ENCODE data around the gene IFT20.

The IFT20 gene

DNA sequence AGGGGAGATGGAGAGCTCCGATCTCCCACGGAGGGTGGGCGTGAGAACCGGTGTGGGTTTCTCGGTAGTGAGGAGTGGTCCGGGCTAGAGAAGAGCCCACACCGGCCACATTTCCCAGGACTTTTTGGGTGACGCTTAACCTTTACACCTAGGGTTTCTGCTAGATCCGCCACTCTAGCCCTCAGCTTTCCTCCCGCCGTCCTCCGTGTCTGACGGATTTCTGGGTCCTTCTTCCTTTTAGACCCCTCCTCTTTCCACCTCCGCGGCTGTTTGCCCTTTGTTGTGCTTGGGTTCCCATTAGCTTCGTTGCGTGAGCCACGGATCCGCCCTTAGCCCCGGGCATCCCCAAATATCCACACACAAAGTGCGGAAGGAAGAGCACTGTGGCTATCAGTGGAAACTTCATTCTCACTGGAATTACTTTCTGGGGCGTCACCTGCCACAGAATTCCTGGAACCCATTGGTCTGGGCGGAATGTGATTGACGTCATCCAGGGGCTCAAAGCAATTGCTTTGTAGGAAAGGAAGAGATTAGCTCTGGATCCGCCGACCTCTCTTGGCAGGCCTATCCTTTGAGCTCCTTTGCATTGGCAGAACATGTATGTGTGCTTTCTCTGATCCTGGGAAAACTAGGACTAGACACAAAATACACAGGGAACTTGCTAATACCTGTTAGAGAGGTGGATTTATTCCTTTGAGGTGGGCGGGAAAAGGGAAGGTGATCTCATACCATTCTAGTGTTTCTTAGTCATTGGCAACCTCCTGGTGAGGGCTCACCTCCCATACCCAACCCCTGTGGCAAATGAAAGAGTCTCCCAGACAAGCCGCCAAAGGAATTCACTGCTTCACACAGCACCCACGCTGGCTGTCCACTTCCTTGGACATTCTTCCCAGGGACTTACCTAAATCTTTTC, 943 bp upstream of the IFT20 start:
- Histone ChIP-seq H3K27me3 (ENCODE audit: insufficient read depth, poor library complexity, severe bottlenecking) (no peaks in the 10 kb centered on the region), H3K36me3 (ENCODE audit: low read depth) (peaks cover 33% of the 10 kb centered on the region), H3K9me3 (ENCODE audit: severe bottlenecking) (no peaks in the 10 kb centered on the region), H3K4me1 (ENCODE audit: insufficient read depth, poor library complexity, severe bottlenecking) (peaks cover 20% of the 10 kb centered on the region), H3K4me3 (ENCODE audit: severe bottlenecking) (peak overlapping the region; percentile 74), H3K27ac (ENCODE audit: poor library complexity, severe bottlenecking) (peak overlapping the region; percentile 89)
- ATAC-seq (ENCODE audit: low read depth) (peak; percentile 47), DNase-seq (ENCODE audit: low spot score) (peak; percentile 86)
- TF ChIP-seq, protein P1, sequence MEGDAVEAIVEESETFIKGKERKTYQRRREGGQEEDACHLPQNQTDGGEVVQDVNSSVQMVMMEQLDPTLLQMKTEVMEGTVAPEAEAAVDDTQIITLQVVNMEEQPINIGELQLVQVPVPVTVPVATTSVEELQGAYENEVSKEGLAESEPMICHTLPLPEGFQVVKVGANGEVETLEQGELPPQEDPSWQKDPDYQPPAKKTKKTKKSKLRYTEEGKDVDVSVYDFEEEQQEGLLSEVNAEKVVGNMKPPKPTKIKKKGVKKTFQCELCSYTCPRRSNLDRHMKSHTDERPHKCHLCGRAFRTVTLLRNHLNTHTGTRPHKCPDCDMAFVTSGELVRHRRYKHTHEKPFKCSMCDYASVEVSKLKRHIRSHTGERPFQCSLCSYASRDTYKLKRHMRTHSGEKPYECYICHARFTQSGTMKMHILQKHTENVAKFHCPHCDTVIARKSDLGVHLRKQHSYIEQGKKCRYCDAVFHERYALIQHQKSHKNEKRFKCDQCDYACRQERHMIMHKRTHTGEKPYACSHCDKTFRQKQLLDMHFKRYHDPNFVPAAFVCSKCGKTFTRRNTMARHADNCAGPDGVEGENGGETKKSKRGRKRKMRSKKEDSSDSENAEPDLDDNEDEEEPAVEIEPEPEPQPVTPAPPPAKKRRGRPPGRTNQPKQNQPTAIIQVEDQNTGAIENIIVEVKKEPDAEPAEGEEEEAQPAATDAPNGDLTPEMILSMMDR (IDR thresholded peaks at IDR 0.05; ENCODE audit: poor library complexity, severe bottlenecking): no peak

DNA sequence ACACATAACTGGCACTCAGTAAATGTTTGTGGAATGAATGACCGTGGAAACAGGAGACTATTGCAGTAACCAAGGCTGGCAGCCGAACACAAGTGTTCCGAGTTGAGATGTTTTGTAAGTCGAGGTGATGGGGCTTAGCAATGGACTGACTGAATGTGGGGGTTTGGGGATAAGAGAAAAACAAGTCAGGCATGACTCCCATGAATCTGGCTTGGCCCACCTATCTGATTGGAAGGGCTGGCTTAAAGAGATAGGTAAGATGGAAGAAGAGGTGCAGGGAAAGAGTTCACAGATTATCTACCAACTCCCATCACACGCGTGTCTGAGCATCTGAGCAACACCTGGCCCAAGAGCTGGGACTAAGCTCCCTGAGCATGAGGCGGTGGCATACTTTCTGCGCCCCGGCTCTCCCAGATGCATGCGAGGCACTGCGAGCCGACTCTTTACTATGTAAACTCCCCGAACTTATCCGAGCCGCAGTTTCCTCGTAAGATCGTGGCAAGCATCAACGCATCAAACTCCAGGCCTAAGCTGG, 539 bp downstream of the IFT20 start:
- Histone ChIP-seq H3K36me3 (ENCODE audit: low read depth) (peaks cover 25% of the 10 kb centered on the region), H3K27me3 (ENCODE audit: insufficient read depth, poor library complexity, severe bottlenecking) (no peaks in the 10 kb centered on the region), H3K9me3 (ENCODE audit: severe bottlenecking) (no peaks in the 10 kb centered on the region), H3K27ac (ENCODE audit: poor library complexity, severe bottlenecking) (peak overlapping the region; percentile 89), H3K4me3 (ENCODE audit: severe bottlenecking) (peak overlapping the region; percentile 74), H3K4me1 (ENCODE audit: insufficient read depth, poor library complexity, severe bottlenecking) (peaks cover 20% of the 10 kb centered on the region)
- DNase-seq (ENCODE audit: low spot score): no peak
- no peak for ATAC-seq (ENCODE audit: low read depth)
- TF ChIP-seq, protein P1 (IDR thresholded peaks at IDR 0.05; ENCODE audit: poor library complexity, severe bottlenecking): no peak

DNA sequence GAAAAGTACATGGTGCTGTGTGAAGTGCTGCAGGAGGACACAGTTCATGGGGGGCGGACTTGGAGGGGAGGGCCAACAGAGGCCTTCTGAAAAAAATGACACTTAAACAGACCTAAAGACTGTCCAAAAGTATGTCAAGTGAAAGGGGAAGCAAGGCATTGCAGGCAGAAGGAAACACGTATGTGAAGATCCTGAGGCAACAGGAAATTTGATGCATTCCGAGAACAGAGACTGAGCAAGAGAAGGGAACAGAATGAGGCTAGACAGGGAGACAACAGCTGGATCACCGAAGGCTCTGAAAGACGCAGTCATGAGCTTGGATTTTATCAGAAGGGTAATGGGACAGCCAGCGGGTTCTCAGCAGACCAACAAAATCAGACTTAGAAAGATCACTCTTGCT, 1.1 kb downstream of the IFT20 start:
- no peak for ATAC-seq (ENCODE audit: low read depth)
- peaks cover 20% of the 10 kb centered on the region for H3K4me1 ChIP-seq (ENCODE audit: insufficient read depth, poor library complexity, severe bottlenecking)
- H3K36me3 ChIP-seq (ENCODE audit: low read depth): peaks cover 25% of the 10 kb centered on the region
- TF ChIP-seq, protein P1 (IDR thresholded peaks at IDR 0.05; ENCODE audit: poor library complexity, severe bottlenecking): no peak
- H3K27ac ChIP-seq (ENCODE audit: poor library complexity, severe bottlenecking): no peak overlapping the region
- peak overlapping the region; percentile 74 for H3K4me3 ChIP-seq (ENCODE audit: severe bottlenecking)
- H3K9me3 ChIP-seq (ENCODE audit: severe bottlenecking): no peaks in the 10 kb centered on the region
- no peak for DNase-seq (ENCODE audit: low spot score)
- no peaks in the 10 kb centered on the region for H3K27me3 ChIP-seq (ENCODE audit: insufficient read depth, poor library complexity, severe bottlenecking)

DNA sequence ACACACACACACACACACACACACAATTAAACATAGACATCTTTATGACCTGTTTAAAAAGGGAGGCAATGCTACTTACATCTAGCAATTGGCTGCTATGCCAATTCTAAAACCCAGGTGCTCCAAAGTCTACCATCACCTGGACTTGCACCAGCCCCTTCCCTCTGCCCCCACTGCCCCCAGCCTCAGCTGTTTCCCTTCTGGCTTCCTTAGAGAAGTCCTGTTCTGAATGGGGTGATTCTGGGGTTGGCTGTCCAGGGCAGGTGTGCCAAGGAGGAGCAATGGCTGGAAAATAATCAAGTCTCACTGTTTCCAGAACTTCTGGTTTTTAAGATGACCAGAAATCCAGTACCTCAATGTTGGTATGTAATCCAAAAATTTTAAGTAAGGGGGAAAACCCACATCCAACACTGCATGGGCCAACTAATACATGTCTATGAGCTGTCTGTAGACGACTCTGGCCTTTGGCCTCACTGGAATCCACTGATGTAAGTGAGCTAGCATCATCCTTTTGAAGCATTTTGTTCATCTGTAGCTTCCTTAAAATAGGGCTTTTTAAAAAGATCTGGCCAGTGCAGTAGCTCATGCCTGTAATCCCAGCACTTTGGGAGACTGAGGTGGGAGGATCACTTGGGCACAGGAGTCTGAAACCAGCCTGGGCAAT, 2.1 kb downstream of the IFT20 start:
- ATAC-seq (ENCODE audit: low read depth): no peak
- Histone ChIP-seq H3K4me3 (ENCODE audit: severe bottlenecking) (no peak overlapping the region), H3K4me1 (ENCODE audit: insufficient read depth, poor library complexity, severe bottlenecking) (peaks cover 16% of the 10 kb centered on the region), H3K36me3 (ENCODE audit: low read depth) (peaks cover 32% of the 10 kb centered on the region), H3K9me3 (ENCODE audit: severe bottlenecking) (no peaks in the 10 kb centered on the region), H3K27ac (ENCODE audit: poor library complexity, severe bottlenecking) (no peak overlapping the region), H3K27me3 (ENCODE audit: insufficient read depth, poor library complexity, severe bottlenecking) (no peaks in the 10 kb centered on the region)
- TF ChIP-seq, protein P1 (IDR thresholded peaks at IDR 0.05; ENCODE audit: poor library complexity, severe bottlenecking): no peak
- DNase-seq (ENCODE audit: low spot score): no peak
